Activated gamma-delta T cell treated with anti-CD3 and anti-CD28 coated beads, Interleukin-2, amount 50 U/mL, for 16 hours (primary cell): ENCODE measurements around the gene PRR16.
"Not testable (repeated sequence)": the region's sequence is repeated elsewhere in the genome, so short reads cannot be mapped to it uniquely, and the experiment has no call there.

ENCODE experiments used
- DNase-seq: peaks from one replicate; pipeline ENCODE4 v3.0.0-alpha.2; 2020; ENCODE audit warnings: low read depth

The PRR16 gene

GRCh38 chr5:120655828-120656435 lies 191.8 kb downstream of the PRR16 start:
- DNase-seq: no peak

GRCh38 chr5:120657104-120657503 lies 193.0 kb downstream of the PRR16 start:
- DNase-seq: no peak

- DNase-seq: no peak
These were observed 213.4 kb downstream of the PRR16 start for GRCh38 chr5:120677481-120677880.

- no peak for DNase-seq
These were observed 214.2 kb downstream of the PRR16 start for GRCh38 chr5:120678279-120678678.

GRCh38 chr5:120682851-120683250 lies 218.8 kb downstream of the PRR16 start:
- no peak for DNase-seq

- no peak for DNase-seq
These were observed 219.5 kb downstream of the PRR16 start for GRCh38 chr5:120683580-120683979.

GRCh38 chr5:120684213-120684612 lies 220.1 kb downstream of the PRR16 start:
- no peak for DNase-seq

GRCh38 chr5:120684749-120685415 lies 220.8 kb downstream of the PRR16 start:
- no peak for DNase-seq

GRCh38 chr5:120690621-120691407 lies 226.7 kb downstream of the PRR16 start:
- DNase-seq: no peak

GRCh38 chr5:120692325-120692724 lies 228.2 kb downstream of the PRR16 start:
- DNase-seq: no peak

GRCh38 chr5:120695368-120695880 lies 231.3 kb downstream of the PRR16 start:
- no peak for DNase-seq

GRCh38 chr5:120697147-120697546 lies 233.0 kb downstream of the PRR16 start:
- DNase-seq: no peak

GRCh38 chr5:120697670-120698327 lies 233.7 kb downstream of the PRR16 start:
- not testable (repeated sequence) for DNase-seq

- not testable (repeated sequence) for DNase-seq
These were observed 236.6 kb downstream of the PRR16 start for GRCh38 chr5:120700653-120701052.

- not testable (repeated sequence) for DNase-seq
These were observed 238.9 kb downstream of the PRR16 start for GRCh38 chr5:120702817-120703538.

- DNase-seq: no peak
These were observed 240.0 kb downstream of the PRR16 start for GRCh38 chr5:120703918-120704587.

- no peak for DNase-seq
These were observed 242.8 kb downstream of the PRR16 start for GRCh38 chr5:120706877-120707276.

GRCh38 chr5:120717381-120717780 lies 253.3 kb downstream of the PRR16 start:
- DNase-seq: no peak

- no peak for DNase-seq
These were observed 266.1 kb downstream of the PRR16 start for GRCh38 chr5:120730214-120730613.

GRCh38 chr5:120734033-120734432 lies 269.9 kb downstream of the PRR16 start:
- no peak for DNase-seq

GRCh38 chr5:120735076-120735475 lies 271.0 kb downstream of the PRR16 start:
- DNase-seq: no peak
